SIG-M5 treated with dmso at 0.1 percent for 504 hours (cell line): ENCODE data around the gene MYOM1.

ENCODE experiments used
- DNase-seq: peaks from one replicate; lab custom pipeline; 2025; ENCODE audit not compliant: unreplicated experiment; lab: John Stamatoyannopoulos, UW

The MYOM1 gene

DNA sequence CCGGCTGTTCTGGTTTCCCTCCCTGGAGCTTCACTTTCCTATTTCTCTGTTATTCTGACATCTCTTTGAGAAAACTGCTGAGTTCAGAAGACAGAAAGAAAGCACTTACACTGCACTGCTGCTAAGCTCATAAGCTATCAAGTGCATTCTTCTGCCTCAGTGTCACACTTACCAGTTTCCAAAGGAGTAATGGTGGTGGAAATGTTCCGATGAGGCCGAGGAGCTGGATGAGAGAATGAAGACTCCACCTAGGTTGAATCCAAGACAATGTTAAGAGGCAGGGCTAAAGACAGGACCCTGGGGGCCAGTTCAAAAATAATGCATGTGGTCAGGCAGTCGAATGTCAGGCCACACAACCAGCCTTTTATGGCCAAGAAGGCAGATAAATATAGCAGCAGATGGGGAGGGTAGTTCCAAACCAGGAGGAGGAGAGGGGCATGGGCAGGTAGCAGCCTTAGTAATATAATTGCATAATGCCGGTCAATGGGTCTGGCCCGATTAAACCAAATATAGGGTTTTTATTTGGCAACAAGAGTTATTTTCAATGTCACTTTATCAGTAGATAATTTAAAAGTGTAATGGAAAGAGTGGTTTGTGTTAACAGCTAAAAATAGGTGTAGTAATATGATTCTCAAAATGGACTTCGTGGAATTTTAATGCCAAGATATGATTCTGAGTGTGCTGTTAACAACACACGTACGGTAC, at the start of gene MYOM1:
TSS of gene MYOM1 (minus strand) at position 338 of the 705 bp plus-strand sequence. CDS start 4,745 bp downstream, outside the sequence.
- DNase-seq: no peak

DNA sequence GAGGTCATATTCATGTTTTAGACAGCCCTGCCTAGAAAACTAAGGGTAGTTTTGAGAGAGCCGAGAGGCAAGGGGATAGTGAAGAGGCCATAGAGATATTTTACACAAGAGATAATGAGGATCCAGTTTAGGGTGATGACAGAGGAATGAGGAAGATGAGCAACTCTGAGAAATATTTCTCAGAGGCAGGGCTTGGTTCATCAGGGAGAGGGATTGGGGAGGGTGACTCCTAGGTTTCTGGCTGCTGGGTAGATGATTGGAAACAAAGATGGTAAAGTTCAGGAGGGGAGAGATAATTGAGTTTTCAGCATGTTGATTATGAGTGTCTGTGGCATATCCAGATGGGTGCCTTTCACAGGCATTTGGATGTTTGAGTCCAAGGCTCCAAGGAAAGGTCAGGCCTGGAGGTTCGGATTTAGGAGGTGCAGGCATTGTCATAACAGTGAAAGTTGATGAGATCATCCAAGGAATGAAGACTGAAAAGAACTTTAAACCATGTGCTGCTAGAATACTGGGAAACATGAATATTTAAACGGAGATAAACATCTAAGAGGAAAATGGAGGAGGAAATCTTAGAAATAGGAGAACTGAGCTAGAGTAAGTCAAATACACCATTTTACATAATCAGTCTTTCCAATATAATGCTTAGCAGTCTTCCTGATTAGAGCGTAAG, 49.6 kb upstream of the MYOM1 start:
- no peak for DNase-seq

DNA sequence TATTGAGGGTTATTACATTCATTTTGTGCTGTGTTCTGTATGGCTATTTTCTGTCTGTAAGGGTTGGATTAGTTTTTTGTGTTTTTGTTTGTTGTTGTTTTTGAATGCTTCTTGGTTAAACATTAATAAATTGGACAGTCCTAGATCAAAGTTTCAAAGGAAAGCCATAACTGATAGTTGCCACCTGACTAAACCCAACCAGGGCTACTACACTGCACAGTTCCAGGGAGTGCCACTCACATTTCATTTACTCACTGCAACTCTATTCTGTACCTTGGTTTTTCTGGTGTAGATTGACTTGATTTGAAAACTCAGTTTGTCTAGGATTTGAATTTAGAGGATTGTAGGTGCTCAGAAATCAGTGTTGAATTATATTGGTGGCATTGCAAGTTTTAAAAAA, 48.5 kb upstream of the MYOM1 start:
- DNase-seq: no peak

DNA sequence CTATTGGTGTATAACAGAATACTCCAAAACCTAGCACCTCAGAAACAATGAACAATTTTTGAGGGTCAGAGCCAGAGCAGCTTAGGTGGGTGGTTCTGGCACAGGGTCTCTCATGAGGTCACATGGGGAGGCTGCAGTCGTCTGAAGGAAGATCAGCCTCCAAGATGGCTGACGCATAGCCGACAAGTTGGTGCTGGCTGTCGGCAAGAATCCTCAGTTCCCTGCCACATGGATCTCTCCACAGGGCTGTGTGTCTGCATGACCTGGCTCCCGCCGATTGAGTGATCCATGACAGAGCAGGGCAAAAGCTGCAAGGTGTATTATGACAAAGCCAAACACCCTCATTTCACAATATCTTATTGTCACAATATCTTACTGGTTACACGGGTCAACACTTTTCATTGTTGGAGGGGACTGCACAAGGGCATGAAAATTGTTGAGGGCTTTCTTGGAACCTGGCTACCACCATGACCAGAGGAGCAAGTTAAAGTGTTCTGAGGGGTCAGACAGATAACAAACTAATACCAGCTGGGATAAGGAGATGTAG, 46.4 kb upstream of the MYOM1 start:
- no peak for DNase-seq

DNA sequence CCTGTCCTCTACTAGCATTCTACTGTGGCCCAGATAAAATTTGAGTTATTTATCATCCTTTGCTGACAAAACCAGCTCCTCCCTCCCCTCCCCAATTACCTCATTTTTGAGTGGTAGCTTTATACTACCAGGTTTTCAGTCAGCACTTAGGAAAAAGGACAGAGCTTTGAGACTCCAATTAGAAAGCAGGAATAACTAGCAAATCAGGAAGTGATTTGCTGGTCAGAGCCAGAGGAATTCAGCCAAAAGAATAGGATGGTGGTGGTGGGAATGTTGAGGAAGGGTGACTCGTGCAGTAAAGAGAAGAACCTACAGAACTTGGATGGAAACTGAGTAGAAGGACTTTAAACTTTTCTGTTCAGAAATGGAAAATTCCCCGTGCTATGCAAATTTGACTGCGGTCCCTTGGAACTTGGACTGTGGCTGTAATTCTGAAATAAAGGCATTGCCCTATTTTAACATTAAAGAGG, 45.8 kb upstream of the MYOM1 start:
- DNase-seq: no peak

DNA sequence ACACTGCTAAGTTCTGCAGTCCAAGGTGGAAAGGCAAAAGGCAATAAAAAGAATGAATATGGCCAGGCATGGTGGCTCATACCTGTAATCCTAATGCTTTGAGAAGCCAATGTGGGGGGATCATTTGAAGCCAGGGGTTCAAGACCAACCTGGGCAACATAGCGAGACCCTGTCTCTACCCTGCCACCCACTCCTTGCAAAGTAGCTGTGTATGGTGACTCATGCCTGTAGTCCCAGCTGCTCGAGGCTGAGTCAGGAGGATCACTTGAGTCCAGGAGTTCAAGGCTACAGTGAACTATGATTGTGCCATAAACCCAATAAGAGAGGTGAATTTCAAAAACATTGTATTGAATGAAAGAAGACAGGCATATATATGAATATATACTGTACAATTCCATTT, 44.6 kb upstream of the MYOM1 start:
- no peak for DNase-seq

DNA sequence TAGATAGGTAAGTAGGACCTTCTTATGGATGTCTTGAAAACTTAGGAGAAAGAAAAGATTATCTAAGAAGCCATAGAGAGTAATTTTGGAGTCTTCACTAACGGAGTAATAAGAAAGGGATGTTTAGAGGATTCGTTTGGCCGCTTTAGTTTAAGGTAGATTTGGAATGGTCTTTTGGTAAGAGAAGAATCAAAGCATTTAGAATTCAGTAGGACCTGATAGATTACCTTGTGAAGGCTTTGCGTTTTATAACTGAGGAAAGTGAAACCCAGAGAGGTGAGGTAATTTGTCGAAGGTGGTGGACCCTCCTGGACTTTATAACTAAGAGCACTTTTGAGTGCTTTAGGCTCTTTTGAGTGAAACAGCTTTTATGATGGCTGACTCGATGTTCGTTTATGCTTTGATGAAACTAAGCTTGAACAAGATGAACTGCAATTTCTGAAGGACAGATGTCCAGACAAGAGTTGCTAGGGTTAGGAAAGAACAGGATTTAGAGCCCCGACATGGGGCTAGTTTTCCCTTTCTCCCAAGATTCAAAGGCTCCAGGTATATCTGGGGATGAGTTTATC, 43.4 kb upstream of the MYOM1 start:
- no peak for DNase-seq

DNA sequence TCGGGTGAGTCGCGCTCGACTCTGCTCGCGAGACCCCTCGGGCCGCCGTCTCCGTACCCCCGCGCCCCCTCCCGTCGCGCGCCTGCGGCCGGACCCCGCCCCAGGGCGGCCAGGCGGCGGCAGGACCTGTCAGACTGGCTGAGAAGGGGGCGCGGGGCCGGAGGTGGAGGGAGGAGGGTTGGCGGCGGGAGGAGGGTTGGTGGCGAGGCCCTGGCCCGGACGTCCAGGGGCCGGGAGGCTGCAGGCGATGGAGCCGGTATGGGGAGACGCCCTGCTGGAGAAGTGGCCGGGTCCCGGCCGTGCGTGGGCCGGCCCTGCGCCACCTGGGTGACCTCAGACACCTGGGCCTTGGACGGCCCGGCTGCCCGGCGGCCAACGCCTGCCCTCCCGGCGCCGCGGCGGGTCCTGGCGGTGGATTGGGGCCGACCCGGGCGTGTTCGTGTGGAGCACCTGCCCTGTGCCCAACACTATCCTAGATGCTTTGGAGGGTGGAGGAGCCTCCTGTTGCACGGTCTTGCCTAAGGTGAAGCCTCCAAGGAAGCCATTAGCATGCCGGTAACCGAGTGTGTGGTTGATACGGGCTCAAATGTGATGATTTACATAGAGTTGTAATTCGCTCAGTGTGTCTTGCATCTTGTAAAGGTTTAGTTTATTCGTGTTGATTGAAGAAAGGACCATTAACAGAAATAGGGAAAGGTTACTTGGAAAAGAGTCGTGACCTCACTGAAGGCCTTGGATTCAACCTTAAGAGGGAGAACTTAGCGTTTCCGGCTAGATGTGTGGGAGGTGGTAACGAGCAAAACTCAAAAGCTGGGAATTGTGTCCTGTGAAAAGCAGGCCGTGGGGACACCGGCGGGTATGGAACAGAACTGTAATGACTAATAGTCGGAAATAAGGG, 42.7 kb upstream of the MYOM1 start:
- no peak for DNase-seq

DNA sequence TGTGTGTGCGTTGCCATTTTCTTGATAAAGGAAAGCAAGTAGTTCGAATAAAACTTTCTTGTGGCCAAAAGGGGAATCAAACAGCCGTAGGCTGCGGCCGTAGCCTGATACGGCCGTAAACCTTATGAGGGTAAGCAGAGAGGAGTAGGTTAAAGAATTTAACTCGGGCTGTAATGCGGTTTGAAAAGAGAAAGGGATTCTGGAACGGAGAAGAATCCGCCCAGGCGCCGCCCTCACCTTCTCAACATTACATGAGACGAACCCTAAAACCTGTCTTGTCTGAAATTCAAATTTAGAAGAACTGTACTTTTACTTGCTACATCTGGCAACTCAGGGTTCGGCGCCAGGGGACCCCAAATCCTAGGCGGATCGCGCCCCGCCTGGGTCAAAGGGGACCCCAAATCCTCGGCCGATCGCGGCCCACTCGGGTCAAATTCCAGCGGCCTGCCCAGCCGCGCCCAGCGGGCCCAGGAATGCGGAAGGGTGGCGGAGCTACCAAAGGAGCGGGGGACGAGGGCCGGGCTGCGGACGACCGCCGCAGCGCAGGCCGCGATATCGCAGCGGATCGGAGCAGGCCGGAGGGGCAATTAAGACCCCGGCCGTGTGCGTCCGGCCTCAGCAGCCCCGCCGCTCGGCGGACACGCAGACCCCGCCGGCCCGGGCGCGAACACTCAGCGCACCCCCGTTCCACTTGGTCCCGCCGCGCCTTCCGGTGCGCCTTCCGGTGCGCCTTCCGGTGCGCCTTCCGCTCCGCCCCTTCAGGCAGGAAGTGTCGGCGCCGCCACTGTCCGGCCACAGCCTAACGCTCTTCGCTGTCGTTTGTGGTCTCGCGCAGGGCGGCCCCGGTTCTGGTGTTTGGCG, 41.8 kb upstream of the MYOM1 start, which contains the start of gene MYL12B:
TSS of gene MYL12B (plus strand) at position 761 of the 861 bp plus-strand sequence. CDS start 10,766 bp downstream, outside the sequence.
- DNase-seq: peak; percentile 79

DNA sequence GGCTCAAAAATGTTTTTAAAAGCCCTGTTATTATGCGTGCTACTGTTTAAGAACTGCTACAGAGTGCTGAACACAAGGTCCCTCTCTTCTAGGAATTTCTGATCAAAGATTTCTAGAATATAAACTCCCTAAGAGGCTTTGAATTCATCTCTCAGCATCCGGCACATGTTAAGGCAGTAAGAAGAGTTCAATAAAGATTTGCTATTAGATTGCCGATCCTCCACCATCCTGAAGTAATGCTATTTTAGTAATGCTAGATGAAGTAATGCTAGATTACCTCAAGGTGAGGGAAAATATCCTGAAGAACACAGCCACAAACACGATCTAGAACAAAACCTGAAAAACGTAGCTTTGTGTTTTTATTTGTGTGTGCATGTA, 41.2 kb upstream of the MYOM1 start:
- DNase-seq: no peak

DNA sequence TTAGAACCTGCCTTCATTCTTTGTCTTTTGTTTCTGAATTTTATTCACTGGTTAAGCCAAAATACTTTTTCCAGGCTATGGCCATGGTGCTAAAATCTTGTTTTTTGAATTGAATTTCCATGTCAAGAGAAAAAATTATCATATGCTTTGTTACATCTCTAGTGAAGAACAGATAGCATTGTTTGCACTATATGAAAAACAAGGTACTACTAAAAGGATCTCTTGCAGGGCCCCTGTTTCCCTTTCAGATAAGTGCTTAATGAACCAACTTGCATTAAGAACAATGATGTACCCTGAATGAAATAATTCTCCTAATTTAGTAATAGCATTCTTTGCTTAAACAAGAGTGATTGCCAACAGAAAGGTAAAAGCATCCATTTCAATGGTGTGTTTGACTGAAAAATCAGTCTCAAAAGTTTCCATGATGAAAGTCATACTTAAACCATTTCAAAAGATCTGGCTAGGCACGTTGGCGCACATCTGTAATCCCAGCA, 37.9 kb upstream of the MYOM1 start:
- DNase-seq: no peak

DNA sequence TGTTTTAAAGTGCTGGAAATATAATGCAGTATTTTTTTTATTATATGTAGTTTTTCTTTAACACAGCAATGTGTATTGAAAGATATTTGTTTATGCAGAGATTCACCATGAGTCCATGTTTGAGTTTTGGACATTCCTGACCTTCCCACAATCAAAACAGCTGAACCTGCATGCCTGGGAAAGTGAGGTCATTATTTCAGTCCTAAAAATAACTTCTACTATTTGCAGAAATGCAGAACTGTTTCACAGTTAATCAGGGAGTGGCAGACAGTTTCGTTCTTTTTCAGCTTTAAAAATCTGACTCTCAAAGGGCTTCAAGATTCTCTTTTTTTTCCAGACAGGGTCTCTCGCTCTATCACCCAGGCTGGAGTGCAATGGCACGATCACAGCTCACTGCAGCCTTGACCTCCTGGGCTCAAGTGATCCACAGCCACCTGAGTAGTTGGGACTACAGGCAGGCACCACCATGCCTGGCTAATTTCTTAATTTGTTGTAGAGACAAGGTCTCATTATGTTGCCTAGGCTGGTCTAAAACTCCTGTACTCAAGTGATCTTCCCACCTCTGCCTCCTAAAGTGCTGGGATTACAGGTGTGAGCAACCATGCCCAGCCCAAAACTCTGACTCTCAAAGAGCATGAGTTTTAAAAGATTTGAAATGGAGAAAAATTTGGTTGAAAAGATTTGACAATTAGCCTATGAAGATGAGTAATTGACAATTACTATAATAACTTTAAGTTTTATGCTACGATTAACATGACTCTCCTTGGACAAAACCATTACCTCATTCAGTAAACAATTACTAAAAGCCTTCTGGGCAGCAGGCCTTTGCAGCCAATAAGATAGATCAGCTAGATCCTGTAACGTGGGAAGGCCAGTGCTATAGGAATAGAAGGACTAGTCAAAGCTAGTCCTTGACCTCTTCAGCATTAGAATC, 37.2 kb upstream of the MYOM1 start:
- peak; percentile 57 for DNase-seq

DNA sequence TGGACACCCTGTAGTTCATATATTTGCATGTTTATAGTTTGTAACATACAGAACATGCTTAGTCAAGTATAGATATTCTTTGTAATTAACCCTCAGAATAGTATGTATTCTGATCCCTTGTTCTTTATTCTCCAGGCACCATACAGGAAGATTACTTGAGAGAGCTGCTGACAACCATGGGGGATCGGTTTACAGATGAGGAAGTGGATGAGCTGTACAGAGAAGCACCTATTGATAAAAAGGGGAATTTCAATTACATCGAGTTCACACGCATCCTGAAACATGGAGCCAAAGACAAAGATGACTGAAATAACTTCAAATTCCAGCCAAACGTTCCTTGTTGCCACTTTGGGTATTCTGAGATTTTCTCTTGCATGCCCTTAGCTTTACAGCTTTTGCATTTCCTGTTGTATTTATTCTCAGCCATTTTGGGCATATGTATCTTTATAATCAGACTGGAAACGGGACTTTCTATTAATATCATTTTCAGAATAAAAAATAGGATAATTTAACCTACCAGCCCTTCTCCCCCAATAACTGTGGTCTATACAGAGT, 35.9 kb upstream of the MYOM1 start:
- DNase-seq: no peak

DNA sequence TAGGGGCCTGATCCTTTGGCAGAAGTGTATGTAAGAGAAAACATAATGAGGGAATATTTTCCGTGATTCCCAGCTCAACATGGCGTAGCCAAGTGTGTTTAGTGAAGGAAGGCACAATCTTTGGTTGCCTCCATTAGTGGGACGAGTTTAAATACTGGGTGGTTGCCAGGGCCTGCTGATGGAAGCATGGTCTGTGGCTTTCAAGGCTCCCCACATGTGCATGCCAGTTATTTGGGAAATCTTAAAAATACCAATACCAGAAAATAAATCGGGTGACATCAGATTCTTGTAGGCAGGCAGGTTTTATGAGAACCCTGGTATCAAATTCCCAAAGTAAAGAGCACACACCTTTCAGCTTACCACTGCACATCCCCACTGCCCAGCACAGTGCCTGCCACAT, 35.0 kb upstream of the MYOM1 start:
- DNase-seq: no peak

DNA sequence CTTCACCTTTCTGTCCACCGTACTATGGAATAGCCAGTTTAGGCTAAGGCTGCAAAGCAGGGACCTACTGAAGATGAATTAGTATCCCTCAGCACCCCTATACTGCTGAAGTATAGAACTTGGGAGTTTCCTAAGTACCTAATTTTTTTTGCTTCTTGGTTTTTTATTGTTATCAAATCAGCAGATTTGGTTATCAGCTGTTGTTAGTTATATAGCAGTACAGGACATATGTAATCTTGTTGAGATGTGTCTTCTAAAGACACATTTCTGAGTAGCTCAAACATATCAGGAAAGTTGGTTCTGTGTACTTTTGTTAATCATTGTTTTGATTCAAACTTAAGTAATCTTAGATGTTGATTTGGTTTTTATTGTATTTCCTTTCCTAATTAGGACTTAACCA, 33.1 kb upstream of the MYOM1 start:
- no peak for DNase-seq

DNA sequence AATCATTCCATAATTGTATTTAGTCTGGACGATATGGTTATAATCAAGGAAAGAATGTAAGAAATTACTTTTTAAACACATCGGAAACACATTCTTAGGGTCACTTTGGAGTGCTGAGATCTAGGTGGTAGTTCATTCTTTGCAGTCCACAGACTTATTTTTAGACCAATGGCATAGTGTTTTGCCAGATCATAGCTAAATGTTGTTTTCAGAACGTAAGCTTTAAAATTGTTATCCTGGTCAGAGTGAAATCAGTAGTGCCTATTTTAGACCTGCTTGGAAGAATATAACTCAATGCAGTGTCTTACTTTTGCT, 32.2 kb upstream of the MYOM1 start:
- no peak for DNase-seq

DNA sequence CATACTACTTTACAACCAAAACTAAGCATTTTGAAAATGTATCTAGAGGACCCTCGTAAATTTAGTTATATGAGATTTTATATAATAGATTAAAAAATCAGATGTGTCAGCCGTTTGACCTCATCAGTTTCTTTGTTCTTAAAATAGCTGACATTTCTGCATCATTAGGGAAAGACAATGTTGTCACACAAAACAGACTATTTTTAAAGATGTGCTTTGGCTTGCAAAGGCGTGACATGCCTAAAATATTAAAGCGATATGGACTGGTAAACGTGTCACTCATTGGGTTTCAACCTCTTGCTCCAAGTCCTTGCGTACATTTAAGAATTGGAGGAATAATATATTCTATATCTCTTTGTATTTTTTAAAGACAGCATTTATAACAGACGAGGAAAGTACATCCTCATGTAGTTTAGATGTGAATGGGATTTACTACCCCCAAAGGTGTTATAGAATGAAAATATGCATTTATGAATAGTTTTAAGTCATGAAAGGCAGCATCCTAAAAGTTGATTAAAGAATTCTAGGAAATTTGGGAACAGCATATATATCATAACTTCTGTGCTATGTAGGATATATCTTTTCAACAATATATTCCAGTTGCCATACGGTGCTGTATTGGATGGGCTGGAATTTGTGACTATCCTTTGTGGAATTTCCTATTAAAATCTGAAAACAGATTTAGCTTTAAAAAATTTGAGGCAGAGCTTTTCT, 31.6 kb upstream of the MYOM1 start:
- no peak for DNase-seq
